DOHH2 (cell line): ENCODE data around the gene TUSC7.

Source experiments
- CTCF ChIP-seq: fragments of 200-600 bp; sonication (generic); IDR thresholded peaks from one replicate; pipeline ENCODE4 v1.5.1; 2014; ENCODE audit warnings: antibody characterized with exemption, mild to moderate bottlenecking, low read depth, low read length; ENCODE audit not compliant: poor library complexity, severe bottlenecking
- EZH2phosphoT487 ChIP-seq: fragments of 200-600 bp; sonication (generic); IDR thresholded peaks from 2 replicates; pipeline ENCODE4 v1.6.1; 2017; ENCODE audit warnings: borderline replicate concordance, mild to moderate bottlenecking, antibody characterized with exemption, low read length, moderate library complexity, mixed read lengths

GRCh38 chr3:116671151-116671550 is 38.4 kb upstream of the TUSC7 start:
- TF ChIP-seq CTCF (no peak), EZH2phosphoT487 (no peak)
